Keratinocyte (primary cell): ENCODE measurements around the gene MS4A4A. TPM values are rescaled to one million over a fixed set of nuclear protein-coding genes. Genes with fewer than 3 reads are reported as not detected.

Experiments
- DNase-seq: peaks from one replicate; pipeline ENCODE4 v3.0.0-alpha.2; 2011; ENCODE audit warnings: low read depth, missing footprints, low spot score
- FAIRE-seq: peaks from 2 replicates; lab custom pipeline; 2011; peaks lifted over from hg19 to GRCh38; lab: Jason Lieb, UNC
- H2AFZ ChIP-seq: 2 replicates; pipeline ENCODE4 v1.6.0; 2012; ENCODE audit warnings: low read length, control low read depth, inconsistent platforms; ENCODE audit not compliant: control insufficient read depth
- H3K27ac ChIP-seq: 2 replicates; pipeline ENCODE4 v1.5.1; 2011; ENCODE audit warnings: low read length; ENCODE audit not compliant: control insufficient read depth, insufficient read depth
- H3K27me3 ChIP-seq: 3 replicates; pipeline ENCODE4 v1.6.0; 2011; ENCODE audit warnings: low read length; ENCODE audit not compliant: control insufficient read depth, insufficient read depth; ENCODE audit errors: extremely low read depth
- H3K36me3 ChIP-seq, 2 experiments: 2 replicates in 1 of 2; 3 replicates in 1 of 2; pipeline ENCODE4 v1.5.1; 2011; ENCODE audit warnings: low read length in 2 of 2, mild to moderate bottlenecking in 1 of 2; ENCODE audit not compliant: control insufficient read depth in 2 of 2, insufficient read depth in 2 of 2; ENCODE audit errors: extremely low read depth in 1 of 2
- H3K4me1 ChIP-seq: 3 replicates; pipeline ENCODE4 v1.5.1; 2011; ENCODE audit warnings: low read length; ENCODE audit not compliant: control insufficient read depth, insufficient read depth; ENCODE audit errors: extremely low read depth
- H3K4me2 ChIP-seq: 3 replicates; pipeline ENCODE4 v1.6.0; 2011; ENCODE audit warnings: low read depth, low read length; ENCODE audit not compliant: control insufficient read depth, insufficient read depth; ENCODE audit errors: extremely low read depth
- H3K4me3 ChIP-seq, 3 experiments: fragments of 200-600 bp in 1 of 3; sonication (generic) in 1 of 3; 2 replicates in 2 of 3; 3 replicates in 1 of 3; pipeline ENCODE4 v1.5.1; 2011 to 2016; ENCODE audit warnings: low read length in 3 of 3, mild to moderate bottlenecking in 3 of 3, control low read depth in 2 of 3, inconsistent platforms in 1 of 3, low read depth in 1 of 3, mixed read lengths in 1 of 3, mixed run types in 1 of 3, moderate library complexity in 1 of 3; ENCODE audit not compliant: control insufficient read depth in 2 of 3, insufficient read depth in 2 of 3; ENCODE audit errors: extremely low read depth in 1 of 3
- H3K79me2 ChIP-seq: 2 replicates; pipeline ENCODE4 v1.6.0; 2012; ENCODE audit warnings: low read length; ENCODE audit not compliant: control insufficient read depth, insufficient read depth
- H3K9ac ChIP-seq: 3 replicates; pipeline ENCODE4 v1.6.0; 2011; ENCODE audit warnings: low read length; ENCODE audit not compliant: control insufficient read depth, insufficient read depth; ENCODE audit errors: extremely low read depth
- H3K9me1 ChIP-seq: 3 replicates; pipeline ENCODE4 v1.6.0; 2011; ENCODE audit warnings: low read length; ENCODE audit not compliant: control insufficient read depth, insufficient read depth; ENCODE audit errors: extremely low read depth
- H3K9me3 ChIP-seq: 2 replicates; pipeline ENCODE4 v1.5.1; 2012; ENCODE audit warnings: low read depth, low read length; ENCODE audit not compliant: control insufficient read depth
- H4K20me1 ChIP-seq: 3 replicates; pipeline ENCODE4 v1.6.0; 2011; ENCODE audit warnings: low read length; ENCODE audit not compliant: control insufficient read depth, insufficient read depth; ENCODE audit errors: extremely low read depth
- EZH2 ChIP-seq: IDR thresholded peaks from one replicate; pipeline ENCODE4 v1.6.1; 2012; ENCODE audit warnings: inconsistent platforms, mild to moderate bottlenecking, low read length, moderate library complexity
- dilution Hi-C: fragments of 300-500 bp; cut with MboI; formaldehyde crosslinking; loops from one replicate; pipeline ENCODE4 v1.7.0; 2020; ENCODE audit warnings: low sequenced_read_pairs; ENCODE audit not compliant: extremely low pct_ligation_motif_present
- polyA plus RNA-seq, 5 experiments: library from polyadenylated mRNA; depleted of rRNA in 3 of 5; stranded (reverse) in 3 of 5; stranded (forward) in 1 of 5; unstranded in 1 of 5; fragments of >200 nt; gene quantifications; 1 replicate in 1 of 5; 2 replicates in 3 of 5; 3 replicates in 1 of 5; pipeline versions ENCODE4 v1.2.1 to v1.2.3, GENCODE V29; 2011 to 2012; ENCODE audit warnings: missing spikeins in 2 of 5, low read depth in 1 of 5, low replicate concordance in 1 of 5
- TF ChIP-seq, protein P1 (sequence below), 3 experiments: IDR thresholded peaks in 1 of 3; conservative IDR thresholded peaks in 1 of 3; optimal IDR thresholded peaks in 1 of 3; 2 replicates in 2 of 3; 3 replicates in 1 of 3; pipeline versions ENCODE3 to v1.5.1; 2011; ENCODE audit warnings: low read length in 3 of 3, mild to moderate bottlenecking in 3 of 3, moderate library complexity in 2 of 3, control low read depth in 1 of 3, inconsistent platforms in 1 of 3; ENCODE audit not compliant: insufficient read depth in 2 of 3; ENCODE audit errors: extremely low read depth in 1 of 3

The MS4A4A gene
- polyA plus RNA-seq, 1 donor (not counting 4 experiments of a cell fraction or from before 2014, with no cell fraction given): not detected

GRCh38 chr11:60241786-60242185 lies 38.7 kb upstream of the MS4A4A start:
- Histone ChIP-seq H3K27me3 (no peaks in the 10 kb centered on the region), H3K79me2 (no peaks in the 10 kb centered on the region), H3K36me3 (no peaks in the 10 kb centered on the region), H3K9ac (no peak overlapping the region), H3K27ac (no peak overlapping the region), H3K9me3 (no peaks in the 10 kb centered on the region), H3K4me2 (no peak overlapping the region), H4K20me1 (no peaks in the 10 kb centered on the region), H2AFZ (no peak overlapping the region), H3K9me1 (no peaks in the 10 kb centered on the region), H3K4me3 (no peak overlapping the region), H3K4me1 (no peaks in the 10 kb centered on the region)
- DNase-seq: no peak
- TF ChIP-seq, protein P1, sequence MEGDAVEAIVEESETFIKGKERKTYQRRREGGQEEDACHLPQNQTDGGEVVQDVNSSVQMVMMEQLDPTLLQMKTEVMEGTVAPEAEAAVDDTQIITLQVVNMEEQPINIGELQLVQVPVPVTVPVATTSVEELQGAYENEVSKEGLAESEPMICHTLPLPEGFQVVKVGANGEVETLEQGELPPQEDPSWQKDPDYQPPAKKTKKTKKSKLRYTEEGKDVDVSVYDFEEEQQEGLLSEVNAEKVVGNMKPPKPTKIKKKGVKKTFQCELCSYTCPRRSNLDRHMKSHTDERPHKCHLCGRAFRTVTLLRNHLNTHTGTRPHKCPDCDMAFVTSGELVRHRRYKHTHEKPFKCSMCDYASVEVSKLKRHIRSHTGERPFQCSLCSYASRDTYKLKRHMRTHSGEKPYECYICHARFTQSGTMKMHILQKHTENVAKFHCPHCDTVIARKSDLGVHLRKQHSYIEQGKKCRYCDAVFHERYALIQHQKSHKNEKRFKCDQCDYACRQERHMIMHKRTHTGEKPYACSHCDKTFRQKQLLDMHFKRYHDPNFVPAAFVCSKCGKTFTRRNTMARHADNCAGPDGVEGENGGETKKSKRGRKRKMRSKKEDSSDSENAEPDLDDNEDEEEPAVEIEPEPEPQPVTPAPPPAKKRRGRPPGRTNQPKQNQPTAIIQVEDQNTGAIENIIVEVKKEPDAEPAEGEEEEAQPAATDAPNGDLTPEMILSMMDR (optimal IDR thresholded peaks at IDR 0.05 in 1 of 3, IDR thresholded peaks at IDR 0.05 in 1 of 3, conservative IDR thresholded peaks at IDR 0.05 in 1 of 3; ENCODE audit: extremely low read depth in 1 of 3, insufficient read depth in 2 of 3, low read length in 3 of 3): no peak
- no peak for TF ChIP-seq EZH2
- no peak for FAIRE-seq
- dilution Hi-C loops: no loop called here

DNA sequence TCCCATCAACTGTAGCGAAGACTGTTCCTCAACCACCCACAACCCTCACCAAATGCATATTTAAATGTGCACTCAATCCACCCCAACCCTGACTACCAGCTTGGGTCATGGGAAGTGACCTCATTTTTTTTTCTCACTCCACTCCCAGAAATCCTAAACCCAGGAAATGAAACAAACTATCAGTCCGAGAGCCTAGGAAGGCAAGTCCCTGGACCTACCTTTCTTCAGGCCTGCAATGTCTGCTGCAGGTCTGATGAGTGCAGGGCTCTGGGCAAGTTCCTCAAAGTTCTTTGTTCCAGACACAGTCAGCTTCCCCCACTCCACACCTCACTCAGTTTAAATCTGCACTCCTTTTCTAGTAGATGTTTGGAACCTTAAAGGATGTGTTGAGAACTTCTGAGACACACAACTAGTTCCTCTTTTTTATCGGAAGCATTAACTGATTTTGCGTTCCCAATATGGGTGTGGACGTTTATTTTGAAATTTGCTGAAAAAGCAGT lies 37.7 kb upstream of the MS4A4A start, which contains the start of gene MS4A4E:
Gene MS4A4E (minus strand): TSS at position 398 of the 500 bp plus-strand sequence. CDS start 13,082 bp downstream, outside the sequence.
- H3K9ac ChIP-seq: no peak within 1 kb of the TSS
- no peaks in the 10 kb centered on the region for H4K20me1 ChIP-seq
- H3K79me2 ChIP-seq: no peaks in the 10 kb centered on the region
- DNase-seq (no peak), FAIRE-seq (no peak)
- dilution Hi-C loops: no loop called here
- H3K4me1 ChIP-seq: no peaks in the 10 kb centered on the region
- no peaks in the 10 kb centered on the region for H3K9me1 ChIP-seq
- no peak within 1 kb of the TSS for H3K4me2 ChIP-seq
- no peak within 1 kb of the TSS for H3K27ac ChIP-seq
- H3K27me3 ChIP-seq: no peaks in the 10 kb centered on the region
- no peak within 1 kb of the TSS for H3K4me3 ChIP-seq
- H2AFZ ChIP-seq: no peak within 1 kb of the TSS
- no peaks in the 10 kb centered on the region for H3K9me3 ChIP-seq
- H3K36me3 ChIP-seq: no peaks in the 10 kb centered on the region
- TF ChIP-seq, protein P1 (optimal IDR thresholded peaks at IDR 0.05 in 1 of 3, IDR thresholded peaks at IDR 0.05 in 1 of 3, conservative IDR thresholded peaks at IDR 0.05 in 1 of 3; ENCODE audit: extremely low read depth in 1 of 3, insufficient read depth in 2 of 3, low read length in 3 of 3): no peak
- TF ChIP-seq EZH2: no peak
